ENCODE data around the gene C1orf159. TPM values are rescaled to one million over a fixed set of nuclear protein-coding genes. Genes with fewer than 3 reads are reported as not detected.

The C1orf159 gene
- total RNA-seq, 2 donors from 2014 or later: 4.4 to 4.6 TPM

DNA sequence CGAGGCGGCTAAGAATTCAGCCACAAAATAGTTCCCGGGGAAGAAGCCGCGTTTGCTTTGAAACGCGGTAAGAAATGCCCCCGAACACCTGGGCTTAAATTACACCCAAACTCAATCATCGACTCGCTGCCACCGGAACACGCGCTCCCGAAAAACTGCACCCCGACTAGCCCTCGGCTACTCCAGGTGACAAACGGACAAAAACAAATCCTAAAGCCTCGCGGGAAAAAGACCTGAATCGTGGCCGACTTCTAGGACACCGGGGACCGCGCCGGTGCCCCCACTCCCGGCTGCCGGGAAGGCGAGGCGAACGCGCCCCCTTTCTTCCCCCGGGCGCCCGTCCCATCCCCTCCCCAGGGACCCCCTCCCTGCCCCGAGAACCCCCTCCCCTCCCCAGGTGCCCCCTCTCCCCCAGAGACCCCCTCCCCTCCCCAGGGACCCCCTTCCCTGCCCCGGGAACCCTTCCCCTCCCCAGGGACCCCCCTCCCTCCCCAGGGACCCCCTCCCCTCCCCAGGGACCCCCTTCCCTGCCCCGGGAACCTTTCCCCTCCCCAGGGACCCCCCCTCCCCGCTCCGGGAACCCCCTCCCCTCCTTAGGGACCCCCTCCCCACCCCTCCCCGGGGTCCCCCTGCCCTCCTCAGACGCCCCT is 628 bp downstream of the C1orf159 start:
- Histone ChIP-seq H3K27me3 (no peaks in the 10 kb centered on the region), H3K4me3 (peak overlapping the region; percentile 98), H3K9me3 (peaks cover 0 to 6% of the 10 kb centered on the region in 2 donors), H3K27ac (peak overlapping the region; percentile 75 to 81), H3K4me1 (peaks cover 0 to 14% of the 10 kb centered on the region in 2 donors), H3K36me3 (no peaks in the 10 kb centered on the region)
- no peak for TF ChIP-seq CTCF (IDR thresholded peaks at IDR 0.05)
- no peak for DNase-seq (ENCODE audit: low spot score)

- no peak for DNase-seq (ENCODE audit: low spot score)
- Histone ChIP-seq H3K27me3 (no peaks in the 10 kb centered on the region), H3K36me3 (no peaks in the 10 kb centered on the region), H3K4me1 (peaks cover 0 to 14% of the 10 kb centered on the region in 2 donors), H3K4me3 (no peak overlapping the region), H3K9me3 (peaks cover 0 to 6% of the 10 kb centered on the region in 2 donors), H3K27ac (no peak overlapping the region)
- no peak for TF ChIP-seq CTCF (IDR thresholded peaks at IDR 0.05)
Observed at GRCh38 chr1:1114431-1114830, 1.5 kb downstream of the C1orf159 start.

DNA sequence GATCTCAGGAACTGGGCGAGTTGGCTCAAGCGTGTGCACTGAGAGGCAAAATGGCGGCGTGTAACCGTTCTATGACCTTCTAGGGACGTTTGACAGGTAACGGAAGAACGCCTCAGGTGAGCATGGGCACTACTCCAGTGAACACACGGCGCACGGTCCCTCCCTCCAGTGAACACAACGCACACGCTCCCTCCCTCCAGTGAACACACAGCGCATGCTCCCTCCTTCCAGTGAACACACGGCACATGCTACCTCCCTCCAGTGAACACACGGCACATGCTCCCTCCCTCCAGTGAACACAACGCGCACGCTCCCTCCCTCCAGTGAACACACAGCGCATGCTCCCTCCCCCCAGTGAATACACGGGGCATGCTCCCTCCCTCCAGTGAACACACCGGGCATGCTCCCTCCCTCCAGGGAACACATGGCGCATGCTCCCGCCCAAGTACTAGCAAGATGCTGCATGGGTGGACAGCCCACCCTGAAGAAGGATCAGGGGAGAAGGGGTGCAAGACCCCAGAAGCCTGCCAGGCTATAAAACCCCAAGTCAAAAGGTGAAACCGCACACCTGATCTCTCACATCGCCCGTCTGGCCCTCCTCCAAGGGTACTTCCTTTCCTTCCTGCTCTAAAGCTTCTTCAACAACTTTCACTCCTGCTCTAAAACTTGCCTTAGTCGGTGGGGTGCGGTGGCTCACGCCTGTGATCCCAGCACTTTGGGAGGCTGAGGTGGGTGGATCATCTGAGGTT is 3.5 kb downstream of the C1orf159 start:
- no peaks in the 10 kb centered on the region for H3K36me3 ChIP-seq
- no peaks in the 10 kb centered on the region for H3K27me3 ChIP-seq
- peaks cover 0 to 6% of the 10 kb centered on the region in 2 donors for H3K9me3 ChIP-seq
- no peak for TF ChIP-seq CTCF (IDR thresholded peaks at IDR 0.05)
- no peak overlapping the region for H3K4me3 ChIP-seq
- H3K27ac ChIP-seq: no peak overlapping the region
- no peak for DNase-seq (ENCODE audit: low spot score)
- H3K4me1 ChIP-seq: peaks cover 0 to 14% of the 10 kb centered on the region in 2 donors

- no peak for TF ChIP-seq CTCF (IDR thresholded peaks at IDR 0.05)
- no peak for DNase-seq (ENCODE audit: low spot score)
- Histone ChIP-seq H3K27ac (no peak overlapping the region), H3K4me1 (peaks cover 0 to 12% of the 10 kb centered on the region in 2 donors), H3K9me3 (peaks cover 0 to 6% of the 10 kb centered on the region in 2 donors), H3K36me3 (no peaks in the 10 kb centered on the region), H3K4me3 (no peak overlapping the region), H3K27me3 (no peaks in the 10 kb centered on the region)
Observed at GRCh38 chr1:1111516-1112236, 4.2 kb downstream of the C1orf159 start.

DNA sequence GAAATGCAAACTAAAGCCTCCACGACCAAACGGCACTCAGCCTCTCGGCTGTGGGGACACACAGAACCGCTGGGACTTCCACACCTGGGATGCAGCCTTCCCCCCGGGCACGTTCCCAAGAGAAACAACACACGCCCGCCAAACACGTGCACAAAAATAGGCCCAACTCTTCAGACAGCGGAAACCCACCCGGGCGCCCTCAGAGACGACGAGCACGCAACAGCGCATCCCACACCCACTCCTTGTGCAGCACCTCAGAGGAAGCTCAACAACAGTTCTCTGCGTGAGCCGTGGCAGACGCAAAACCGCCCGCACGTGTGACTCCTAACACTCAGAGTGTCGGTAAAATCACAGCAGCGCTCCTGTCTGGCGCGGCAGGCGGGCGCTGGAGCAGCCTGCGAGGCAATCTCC is 5.3 kb downstream of the C1orf159 start:
- H3K4me1 ChIP-seq: peaks cover 0 to 10% of the 10 kb centered on the region in 2 donors
- H3K4me3 ChIP-seq: no peak overlapping the region
- peaks cover 0 to 6% of the 10 kb centered on the region in 2 donors for H3K9me3 ChIP-seq
- no peak overlapping the region for H3K27ac ChIP-seq
- H3K27me3 ChIP-seq: no peaks in the 10 kb centered on the region
- H3K36me3 ChIP-seq: no peaks in the 10 kb centered on the region
- DNase-seq (ENCODE audit: low spot score): no peak
- no peak for TF ChIP-seq CTCF (IDR thresholded peaks at IDR 0.05)

Data from right atrium auricular region (tissue), 2 donors.